ELF-1 (cell line): ENCODE measurements around the gene EPM2AIP1.
"Not testable (repeated sequence)": the region's sequence is repeated elsewhere in the genome, so short reads cannot be mapped to it uniquely, and the experiment has no call there.

Experiments used
- DNase-seq: peaks from one replicate; pipeline ENCODE4 v3.0.0-alpha.2; 2016; ENCODE audit warnings: low read depth, low spot score

The EPM2AIP1 gene

GRCh38 chr3:36993326-36994283 is 674 bp upstream of the EPM2AIP1 start, which contains the start of gene MLH1:
TSS of gene MLH1 (plus strand) at chr3:36993518. CDS start at chr3:36993548, 30 bp downstream.
- DNase-seq: peak; percentile 100

GRCh38 chr3:36991923-36992805 is 767 bp downstream of the EPM2AIP1 start:
- no peak for DNase-seq

GRCh38 chr3:36991147-36991546 is 1.8 kb downstream of the EPM2AIP1 start:
- DNase-seq: no peak

- no peak for DNase-seq
Measured at GRCh38 chr3:36989568-36989967, 3.4 kb downstream of the EPM2AIP1 start.

GRCh38 chr3:36989005-36989404 is 3.9 kb downstream of the EPM2AIP1 start:
- DNase-seq: no peak

- no peak for DNase-seq
Measured at GRCh38 chr3:36988356-36988755, 4.6 kb downstream of the EPM2AIP1 start.

- DNase-seq: no peak
Measured at GRCh38 chr3:36981006-36981405, 11.9 kb downstream of the EPM2AIP1 start.

- no peak for DNase-seq
Measured at GRCh38 chr3:36973139-36973538, 19.8 kb downstream of the EPM2AIP1 start.

GRCh38 chr3:36972163-36972562 is 20.8 kb downstream of the EPM2AIP1 start:
- no peak for DNase-seq

GRCh38 chr3:36969540-36970432 is 23.1 kb downstream of the EPM2AIP1 start:
- DNase-seq: peak; percentile 84

- no peak for DNase-seq
Measured at GRCh38 chr3:36969085-36969484, 23.8 kb downstream of the EPM2AIP1 start.

- DNase-seq: peak; percentile 91
Measured at GRCh38 chr3:36965440-36965839, 27.5 kb downstream of the EPM2AIP1 start.

GRCh38 chr3:36964817-36965216 is 28.1 kb downstream of the EPM2AIP1 start:
- DNase-seq: no peak

- DNase-seq: no peak
Measured at GRCh38 chr3:36964331-36964730, 28.6 kb downstream of the EPM2AIP1 start.

- DNase-seq: not testable (repeated sequence)
Measured at GRCh38 chr3:36963008-36963407, 29.9 kb downstream of the EPM2AIP1 start.

- no peak for DNase-seq
Measured at GRCh38 chr3:36960502-36960901, 32.4 kb downstream of the EPM2AIP1 start.

- no peak for DNase-seq
Measured at GRCh38 chr3:36959821-36960220, 33.1 kb downstream of the EPM2AIP1 start.

- no peak for DNase-seq
Measured at GRCh38 chr3:36957862-36958686, 34.9 kb downstream of the EPM2AIP1 start.

- DNase-seq: no peak
Measured at GRCh38 chr3:36957063-36957462, 35.9 kb downstream of the EPM2AIP1 start.

- DNase-seq: no peak
Measured at GRCh38 chr3:36956155-36956554, 36.8 kb downstream of the EPM2AIP1 start.
